CD8-positive, alpha-beta memory T cell (primary cell): Measurements from ENCODE around the gene GOT1. TPM values are rescaled to one million over a fixed set of nuclear protein-coding genes. Genes with fewer than 3 reads are reported as not detected.

ENCODE experiments used
- polyA plus RNA-seq: library from polyadenylated mRNA; unstranded; fragments of 300-500 nt; fragmentation: Illumina TruSeq; gene quantifications from one replicate; pipeline ENCODE4 v1.2.3, GENCODE V29; 2021
- total RNA-seq, 2 experiments: library from RNA; stranded (reverse); gene quantifications; one replicate each; pipeline ENCODE4 v1.2.3, GENCODE V29; 2021

GOT1 gene
- total and polyA plus RNA-seq, 3 experiments from 2014 or later, result 24.6 to 33.4 (median 32.9) TPM

Other genes with a start within 250 kb of the GOT1 start
- under 1 TPM in 1 of 2 experiments, not detected in 1; 0.07 TPM for gene HPSE2, start 194.8 kb downstream of the GOT1 start, total RNA-seq
- 1.2 TPM for gene HPSE2, start 194.8 kb downstream of the GOT1 start, polyA plus RNA-seq
- gene CNNM1, start 101.3 kb downstream of the GOT1 start, total RNA-seq, result under 1 TPM; 0.11 to 0.16 TPM
- not detected for gene CNNM1, start 101.3 kb downstream of the GOT1 start, polyA plus RNA-seq
- gene NKX2-3, start 102.3 kb upstream of the GOT1 start, total RNA-seq, result not detected
- not detected for gene NKX2-3, start 102.3 kb upstream of the GOT1 start, polyA plus RNA-seq
- gene SLC25A28, start 189.8 kb upstream of the GOT1 start, total RNA-seq, result 10 to 100 TPM; 41.9 to 42.9 TPM
- gene SLC25A28, start 189.8 kb upstream of the GOT1 start, polyA plus RNA-seq, result 26.4 TPM
- gene ENTPD7, start 228.9 kb upstream of the GOT1 start, total RNA-seq, result 1 to 10 TPM; 7.4 to 8.3 TPM
- 2.0 TPM for gene ENTPD7, start 228.9 kb upstream of the GOT1 start, polyA plus RNA-seq